MM.1S (cell line): ENCODE results near the gene MR1.

Source experiments
- DNase-seq: peaks from one replicate; pipeline ENCODE4 v3.0.0-alpha.2; 2015
- H2AFZ ChIP-seq: fragments of 300-600 bp; sonication (generic); 2 replicates; pipeline ENCODE4 v1.6.0; 2016; ENCODE audit warnings: antibody characterized with exemption, low read length
- H3F3A ChIP-seq: fragments of 300-600 bp; sonication (generic); 2 replicates; pipeline ENCODE4 v1.6.1; 2016; ENCODE audit warnings: mild to moderate bottlenecking, antibody characterized with exemption, low read length, moderate library complexity, mixed read lengths; ENCODE audit not compliant: insufficient read depth
- H3K27ac ChIP-seq: fragments of 300-600 bp; sonication (generic); 2 replicates; pipeline ENCODE4 v1.5.1; 2016; ENCODE audit warnings: mild to moderate bottlenecking, low read length
- H3K27me3 ChIP-seq: fragments of 300-600 bp; sonication (generic); replicated peaks from 2 replicates; pipeline ENCODE4 v1.6.0; 2016; ENCODE audit warnings: low read length; ENCODE audit not compliant: insufficient read depth
- H3K36me3 ChIP-seq: fragments of 300-600 bp; sonication (generic); replicated peaks from 2 replicates; pipeline ENCODE4 v1.6.1; 2016; ENCODE audit warnings: mild to moderate bottlenecking, low read length, mixed read lengths; ENCODE audit not compliant: insufficient read depth
- H3K4me1 ChIP-seq: fragments of 300-600 bp; sonication (generic); 2 replicates; pipeline ENCODE4 v1.6.1; 2016; ENCODE audit warnings: low read length, mixed read lengths
- H3K4me2 ChIP-seq: fragments of 300-600 bp; sonication (generic); 2 replicates; pipeline ENCODE4 v1.6.0; 2016; ENCODE audit warnings: low read depth, low read length
- H3K4me3 ChIP-seq: fragments of 300-600 bp; sonication (generic); 2 replicates; pipeline ENCODE4 v1.5.1; 2016; ENCODE audit warnings: low read length, mixed read lengths
- H3K79me2 ChIP-seq: fragments of 300-600 bp; sonication (generic); 2 replicates; pipeline ENCODE4 v1.6.1; 2016; ENCODE audit warnings: mixed run types, low read length, mixed read lengths
- H3K9ac ChIP-seq: fragments of 300-600 bp; sonication (generic); 2 replicates; pipeline ENCODE4 v1.6.1; 2016; ENCODE audit warnings: low read length, mixed read lengths
- H3K9me2 ChIP-seq: fragments of 300-600 bp; sonication (generic); replicated peaks from 2 replicates; pipeline ENCODE4 v1.6.1; 2016; ENCODE audit warnings: mild to moderate bottlenecking, low read length, mixed read lengths; ENCODE audit not compliant: insufficient read depth
- H3K9me3 ChIP-seq: fragments of 300-600 bp; sonication (generic); replicated peaks from 2 replicates; pipeline ENCODE4 v1.6.1; 2016; ENCODE audit warnings: mild to moderate bottlenecking, low read length, mixed read lengths; ENCODE audit not compliant: insufficient read depth
- H4K20me1 ChIP-seq: fragments of 300-600 bp; sonication (generic); 2 replicates; pipeline ENCODE4 v1.6.1; 2016; ENCODE audit warnings: mild to moderate bottlenecking, low read length, moderate library complexity, mixed read lengths; ENCODE audit not compliant: insufficient read depth
- EZH2 ChIP-seq: fragments of 300-600 bp; sonication (generic); optimal IDR thresholded peaks from 2 replicates; pipeline ENCODE3; 2017; ENCODE audit warnings: low read depth, mild to moderate bottlenecking, antibody characterized with exemption, low read length, mixed read lengths
- EZH2phosphoT487 ChIP-seq: fragments of 300-600 bp; sonication (generic); IDR thresholded peaks from 2 replicates; pipeline ENCODE4 v1.6.1; 2018; ENCODE audit warnings: antibody characterized with exemption, low read length
- TF ChIP-seq, protein P1 (sequence below): fragments of 300-600 bp; sonication (generic); IDR thresholded peaks from 2 replicates; pipeline ENCODE4 v1.5.1; 2016; ENCODE audit warnings: antibody characterized with exemption, low read length, mixed read lengths

The MR1 gene

DNA sequence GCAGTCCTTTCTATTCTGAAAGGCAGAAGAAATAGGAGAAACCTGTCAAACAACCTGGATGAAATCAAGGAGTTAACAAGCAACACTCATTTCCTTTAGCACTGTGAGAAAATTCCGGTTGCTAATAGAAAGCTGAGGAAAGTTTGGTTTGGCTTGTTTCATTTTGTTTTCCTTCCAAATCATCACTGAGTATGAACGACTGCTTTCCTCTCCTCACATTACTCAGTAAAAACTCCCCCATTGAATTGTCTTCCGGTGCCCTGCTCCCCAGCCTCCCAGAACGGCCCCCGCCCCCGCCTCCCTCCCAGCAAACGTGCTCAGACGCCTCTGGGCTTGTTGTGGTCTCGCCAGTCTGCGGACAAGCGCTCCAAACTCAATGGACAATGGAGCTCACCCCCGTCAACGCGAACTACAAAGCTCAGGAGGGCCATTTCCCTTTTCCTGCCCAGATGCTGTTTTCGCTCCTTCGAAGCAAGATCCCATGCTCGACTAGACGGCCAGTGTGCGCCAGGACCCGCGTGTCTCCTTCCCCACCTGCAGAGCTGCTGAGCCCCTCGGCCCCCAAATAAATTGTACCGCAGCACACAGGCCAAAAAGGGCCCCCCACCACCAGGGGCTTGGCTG is 11.9 kb upstream of the MR1 start:
- H3K4me1 ChIP-seq: peaks cover 16% of the 10 kb centered on the region
- H2AFZ ChIP-seq: peak overlapping the region; percentile 96
- DNase-seq: peak; percentile 70
- peak overlapping the region; percentile 90 for H3K4me3 ChIP-seq
- peaks cover 52% of the 10 kb centered on the region for H3K79me2 ChIP-seq
- peaks cover 20% of the 10 kb centered on the region for H3F3A ChIP-seq
- peak overlapping the region; percentile 73 for H3K9ac ChIP-seq
- peak overlapping the region; percentile 88 for H3K4me2 ChIP-seq
- 0 out of 2 replicates have a peak, but pooled peaks cover 3% of the 10 kb centered on the region for H3K27me3 ChIP-seq
- no peaks in the 10 kb centered on the region for H4K20me1 ChIP-seq
- H3K9me3 ChIP-seq: no peaks in the 10 kb centered on the region
- TF ChIP-seq EZH2phosphoT487: no peak
- TF ChIP-seq, protein P1, sequence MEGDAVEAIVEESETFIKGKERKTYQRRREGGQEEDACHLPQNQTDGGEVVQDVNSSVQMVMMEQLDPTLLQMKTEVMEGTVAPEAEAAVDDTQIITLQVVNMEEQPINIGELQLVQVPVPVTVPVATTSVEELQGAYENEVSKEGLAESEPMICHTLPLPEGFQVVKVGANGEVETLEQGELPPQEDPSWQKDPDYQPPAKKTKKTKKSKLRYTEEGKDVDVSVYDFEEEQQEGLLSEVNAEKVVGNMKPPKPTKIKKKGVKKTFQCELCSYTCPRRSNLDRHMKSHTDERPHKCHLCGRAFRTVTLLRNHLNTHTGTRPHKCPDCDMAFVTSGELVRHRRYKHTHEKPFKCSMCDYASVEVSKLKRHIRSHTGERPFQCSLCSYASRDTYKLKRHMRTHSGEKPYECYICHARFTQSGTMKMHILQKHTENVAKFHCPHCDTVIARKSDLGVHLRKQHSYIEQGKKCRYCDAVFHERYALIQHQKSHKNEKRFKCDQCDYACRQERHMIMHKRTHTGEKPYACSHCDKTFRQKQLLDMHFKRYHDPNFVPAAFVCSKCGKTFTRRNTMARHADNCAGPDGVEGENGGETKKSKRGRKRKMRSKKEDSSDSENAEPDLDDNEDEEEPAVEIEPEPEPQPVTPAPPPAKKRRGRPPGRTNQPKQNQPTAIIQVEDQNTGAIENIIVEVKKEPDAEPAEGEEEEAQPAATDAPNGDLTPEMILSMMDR: no peak
- no peak for TF ChIP-seq EZH2
- no peaks in the 10 kb centered on the region for H3K36me3 ChIP-seq
- no peaks in the 10 kb centered on the region for H3K9me2 ChIP-seq
- peak overlapping the region; percentile 41; the same call in 1 of the 2 replicates for H3K27ac ChIP-seq

DNA sequence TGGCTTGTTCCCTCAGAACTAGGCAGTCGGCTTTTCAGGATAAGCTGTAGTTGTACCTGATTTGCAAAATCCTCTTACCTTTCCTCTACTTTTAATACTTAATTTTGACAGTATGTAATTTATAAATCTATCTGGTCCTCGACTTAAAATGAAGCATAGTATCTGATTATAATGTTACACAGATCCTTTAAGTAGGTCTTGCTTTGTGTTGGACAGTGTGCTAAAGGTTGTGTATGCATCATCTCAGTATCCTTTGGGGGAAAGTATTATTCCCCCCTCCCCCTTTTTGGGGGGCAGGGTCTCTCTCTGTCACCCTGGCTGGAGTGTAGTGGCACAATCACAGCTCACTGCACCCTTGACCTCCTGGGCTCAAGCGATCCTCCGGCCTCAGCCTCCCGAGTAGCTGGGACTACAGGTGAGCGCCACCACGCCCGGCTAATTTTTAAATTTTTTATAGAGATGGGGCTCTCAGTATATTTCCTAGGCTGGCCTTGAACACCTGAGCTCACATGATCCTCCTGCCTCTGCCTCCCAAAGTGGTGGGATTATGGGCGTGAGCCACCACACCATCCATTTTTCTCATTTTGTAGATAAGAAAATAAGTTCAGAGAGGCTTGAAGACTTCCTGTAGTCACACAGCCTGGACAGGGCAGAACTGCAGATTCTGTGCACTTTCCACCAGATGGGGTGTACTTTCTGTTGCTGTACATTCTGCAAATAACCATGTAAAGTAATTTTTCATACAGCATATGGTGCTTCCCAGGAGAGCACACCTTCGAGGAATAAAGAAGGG is 10.3 kb upstream of the MR1 start:
- Histone ChIP-seq H3K79me2 (peaks cover 41% of the 10 kb centered on the region), H3K4me2 (peak overlapping the region; percentile 80), H3K9ac (peak overlapping the region; percentile 22; the same call in 1 of the 2 replicates), H3K4me3 (peak overlapping the region; percentile 90), H3K27ac (no peak overlapping the region; the same call in 1 of the 2 replicates), H3K4me1 (peaks cover 16% of the 10 kb centered on the region), H3K27me3 (0 out of 2 replicates have a peak, but pooled peaks cover 3% of the 10 kb centered on the region), H2AFZ (peak overlapping the region; percentile 85), H3K9me2 (no peaks in the 10 kb centered on the region), H4K20me1 (no peaks in the 10 kb centered on the region), H3K36me3 (no peaks in the 10 kb centered on the region), H3F3A (peaks cover 20% of the 10 kb centered on the region), H3K9me3 (no peaks in the 10 kb centered on the region)
- no peak for DNase-seq
- TF ChIP-seq EZH2phosphoT487 (no peak), EZH2 (no peak)
- TF ChIP-seq, protein P1: no peak

DNA sequence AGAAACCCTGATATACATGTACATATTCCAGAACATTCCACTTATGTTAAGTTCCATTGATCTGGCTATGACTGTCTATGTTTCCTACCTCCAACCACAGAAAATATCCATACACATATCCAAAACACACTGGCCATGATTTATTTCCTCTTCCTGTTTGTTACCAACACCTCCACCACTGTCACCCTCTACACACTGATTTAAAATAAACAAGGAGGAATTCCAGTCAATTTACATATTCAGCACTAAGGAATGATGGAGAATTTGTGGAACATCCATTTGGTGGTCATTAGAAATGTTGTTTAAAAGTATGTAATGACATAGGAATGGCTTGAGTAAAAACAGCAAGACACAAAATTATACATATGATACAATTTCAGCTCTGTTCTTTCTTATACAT is 5.6 kb upstream of the MR1 start:
- Histone ChIP-seq H2AFZ (no peak overlapping the region), H3K36me3 (no peaks in the 10 kb centered on the region), H3K27ac (no peak overlapping the region), H3K4me2 (no peak overlapping the region), H3K79me2 (no peaks in the 10 kb centered on the region), H3K9ac (no peak overlapping the region), H3K4me3 (no peak overlapping the region), H3K9me2 (no peaks in the 10 kb centered on the region), H3F3A (peaks cover 8% of the 10 kb centered on the region; the same call in 1 of the 2 replicates), H3K27me3 (0 out of 2 replicates have a peak, but pooled peaks cover 3% of the 10 kb centered on the region), H4K20me1 (no peaks in the 10 kb centered on the region), H3K4me1 (peaks cover 10% of the 10 kb centered on the region), H3K9me3 (no peaks in the 10 kb centered on the region)
- no peak for DNase-seq
- TF ChIP-seq EZH2: no peak
- TF ChIP-seq, protein P1: no peak
- no peak for TF ChIP-seq EZH2phosphoT487
